HepG2 (cell line): ENCODE results near the gene GNL1. TPM values are rescaled to one million over a fixed set of nuclear protein-coding genes. Genes with fewer than 3 reads are reported as not detected.

Experiments used
- ATAC-seq: fragments of 200-7000 bp; cut with Tn5 transposase; 3 replicates; pipeline ENCODE4 v1.9.1; 2020; ENCODE audit warnings: mild to moderate bottlenecking, moderate library complexity
- BruUV-seq: library from RNA; stranded (reverse); fragments of 400-500 nt; replicated peaks from 2 replicates; lab custom pipeline; 2021; lab: Mats Ljungman, UMichigan
- CTCF ChIA-PET: fragments of 300-600 bp; formaldehyde crosslinking; extraction: SDS; loops from one replicate; lab custom pipeline; 2021; ENCODE audit warnings: low total read pairs, inconsistent platforms, low intra/inter-chr PET ratio; lab: Yijun Ruan, JAX
- POLR2A ChIA-PET: fragments of 350-600 bp; sonication (Branson Sonifier 250); formaldehyde crosslinking; loops from one replicate; lab custom pipeline; 2020; ENCODE audit warnings: antibody characterized with exemption, inconsistent platforms; lab: Yijun Ruan, JAX
- DNase-seq: peaks from one replicate; pipeline ENCODE4 v3.0.0-alpha.2; 2015; ENCODE audit warnings: low spot score
- FAIRE-seq: peaks from 3 replicates; lab custom pipeline; 2011; peaks lifted over from hg19 to GRCh38; lab: Jason Lieb, UNC
- H2AFZ ChIP-seq: one replicate; pipeline ENCODE4 v1.6.1; 2011; ENCODE audit warnings: low read length, inconsistent platforms
- H3K27ac ChIP-seq: fragments of 300-600 bp; 3 replicates; pipeline ENCODE4 v1.8.0; 2011; ENCODE audit warnings: mixed run types, mild to moderate bottlenecking, mixed read lengths, low read length, inconsistent platforms; ENCODE audit not compliant: insufficient read depth; ENCODE audit errors: extremely low read length
- H3K27me3 ChIP-seq, 2 experiments: fragments of 200-600 bp in 1 of 2; 2 replicates in 1 of 2; 3 replicates in 1 of 2; pipeline versions ENCODE4 v1.6.0 to v1.8.0; 2011; ENCODE audit warnings: low read length in 2 of 2, mild to moderate bottlenecking in 2 of 2, moderate library complexity in 2 of 2, inconsistent platforms in 1 of 2; ENCODE audit not compliant: insufficient read depth in 2 of 2, control insufficient read depth in 1 of 2
- H3K36me3 ChIP-seq, 2 experiments: fragments of 200-600 bp in 1 of 2; replicated peaks in 1 of 2; 2 replicates in 1 of 2; 3 replicates in 1 of 2; pipeline versions ENCODE4 v1.5.1 to v1.8.0; 2011; ENCODE audit warnings: low read length in 2 of 2, inconsistent platforms in 1 of 2; ENCODE audit not compliant: insufficient read depth in 2 of 2, control insufficient read depth in 1 of 2
- H3K4me1 ChIP-seq: 2 replicates; pipeline ENCODE4 v1.5.1; 2012; ENCODE audit warnings: low read length, inconsistent platforms; ENCODE audit not compliant: insufficient read depth
- H3K4me2 ChIP-seq: 2 replicates; pipeline ENCODE4 v1.6.0; 2011; ENCODE audit warnings: low read depth, low read length, inconsistent platforms
- H3K4me3 ChIP-seq, 3 experiments: fragments of 200-600 bp in 1 of 3; sonication (generic), shearing (Covaris generic) in 1 of 3; replicated peaks in 1 of 3; 2 replicates each; pipeline ENCODE4 v1.5.1; 2011 to 2016; ENCODE audit warnings: low read length in 3 of 3, inconsistent platforms in 2 of 3, low read depth in 2 of 3, mild to moderate bottlenecking in 2 of 3, control low read depth in 1 of 3, mixed read lengths in 1 of 3; ENCODE audit not compliant: insufficient read depth in 1 of 3
- H3K79me2 ChIP-seq: one replicate; pipeline ENCODE4 v1.6.1; 2011; ENCODE audit warnings: low read length, inconsistent platforms; ENCODE audit not compliant: insufficient read depth
- H3K9ac ChIP-seq: 2 replicates; pipeline ENCODE4 v1.6.0; 2011; ENCODE audit warnings: mild to moderate bottlenecking, low read depth, low read length, inconsistent platforms; ENCODE audit not compliant: insufficient read depth
- H3K9me3 ChIP-seq: 2 replicates; pipeline ENCODE4 v1.5.1; 2012; ENCODE audit warnings: mild to moderate bottlenecking, low read length
- H4K20me1 ChIP-seq: 2 replicates; pipeline ENCODE4 v1.6.0; 2011; ENCODE audit warnings: inconsistent platforms, mild to moderate bottlenecking, low read length, moderate library complexity; ENCODE audit not compliant: insufficient read depth
- HMG20A ChIP-seq: IDR thresholded peaks from 2 replicates; pipeline ENCODE4 v1.6.1; 2016; ENCODE audit warnings: borderline replicate concordance
- PATZ1 ChIP-seq: sonication (generic); formaldehyde crosslinking; IDR thresholded peaks from 2 replicates; pipeline ENCODE4 v1.4.0; 2020; ENCODE audit warnings: missing genetic modification reagents
- POLR2A ChIP-seq, 2 experiments: IDR thresholded peaks; 2 replicates each; pipeline ENCODE4 v1.6.1; 2011; ENCODE audit warnings: low read depth in 2 of 2, low read length in 2 of 2, mild to moderate bottlenecking in 1 of 2, moderate library complexity in 1 of 2; ENCODE audit not compliant: insufficient read depth in 1 of 2
- RBFOX2 ChIP-seq: fragments of 200-400 bp; formaldehyde crosslinking; IDR thresholded peaks from 2 replicates; pipeline ENCODE4 v1.6.1; 2017; ENCODE audit warnings: low read depth, mild to moderate bottlenecking, low read length
- RBM22 ChIP-seq: fragments of 200-400 bp; formaldehyde crosslinking; optimal IDR thresholded peaks from 2 replicates; pipeline ENCODE3; 2017; ENCODE audit warnings: mild to moderate bottlenecking, low read length, moderate library complexity
- RELA ChIP-seq: sonication (generic); formaldehyde crosslinking; IDR thresholded peaks from 2 replicates; pipeline ENCODE4 v1.4.0; 2020; ENCODE audit warnings: missing genetic modification reagents
- WGBS: methylation state at CpG from one replicate; pipeline ENCODE4 v1.1.6; 2017; ENCODE audit warnings: low lambda C conversion rate; 5-methylcytosine and 5-hydroxymethylcytosine counted together
- in situ Hi-C: cut with HindIII; loops from 2 replicates; pipeline ENCODE4 v1.10.0; 2017; ENCODE audit warnings: low pct_unique_long_range_greater_than_20kb; ENCODE audit not compliant: extremely low pct_ligation_motif_present
- intact Hi-C: fragments of 100-400 bp; cut with micrococcal nuclease; formaldehyde crosslinking; loops from one replicate; pipeline ENCODE4 v1.10.0; 2022; ENCODE audit not compliant: unreplicated experiment
- polyA plus RNA-seq, 8 experiments: library from polyadenylated mRNA; depleted of rRNA in 3 of 8; stranded (reverse) in 7 of 8; unstranded in 1 of 8; fragments of >200 nt; fragmentation: Illumina TruSeq in 4 of 8; extraction: Trizol in 4 of 8; gene quantifications; 2 replicates each; pipeline versions ENCODE4 v1.2.1 to v1.2.3, GENCODE V29; 2011 to 2016; ENCODE audit warnings: low read depth in 4 of 8, missing spikeins in 1 of 8, mixed read lengths in 1 of 8; ENCODE audit not compliant: insufficient read depth in 1 of 8
- total RNA-seq, 5 experiments: library from RNA; depleted of rRNA; stranded (reverse); fragments of >200 nt; fragmentation: Illumina TruSeq; extraction: Trizol; gene quantifications; 2 replicates each; pipeline ENCODE4 v1.2.3, GENCODE V29; 2016; ENCODE audit warnings: low read depth in 1 of 5

The GNL1 gene
- total and polyA plus RNA-seq, 2 of the 13 experiments (the other 11 are each of a cell fraction or from before 2014, with no cell fraction given) = 35.0 to 55.6 TPM

GRCh38 chr6:30601815-30602641, 45.7 kb upstream of the GNL1 start (continued):
- no peak for TF ChIP-seq RELA (CRISPR knock-in tag)
- no peak for TF ChIP-seq HMG20A
- TF ChIP-seq RBFOX2 = peak; percentile 93

DNA sequence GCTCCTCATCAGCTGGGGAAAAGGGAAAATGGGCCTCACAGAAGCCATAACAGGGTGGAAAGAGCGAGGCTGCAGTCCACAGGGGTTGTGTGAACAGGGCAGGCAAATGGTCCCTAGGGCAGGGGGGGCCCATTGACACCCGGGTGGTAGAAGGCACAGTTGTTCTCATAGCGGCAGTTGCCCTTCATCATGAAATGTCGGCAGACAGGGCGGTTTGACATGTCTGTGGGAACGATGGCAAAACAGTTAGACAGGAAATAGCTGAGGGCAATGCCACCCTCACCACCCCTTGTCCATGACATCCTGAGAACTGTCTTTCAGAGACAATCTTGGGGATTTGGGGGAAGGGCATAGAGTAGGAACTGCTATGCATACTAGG, 45.1 kb upstream of the GNL1 start:
- Histone ChIP-seq H2AFZ (no peak overlapping the region), H3K4me3 (no peak overlapping the region), H3K36me3 (peaks cover 45 to 52% of the 10 kb centered on the region in 2 experiments), H4K20me1 (no peaks in the 10 kb centered on the region), H3K27me3 (no peaks in the 10 kb centered on the region), H3K4me2 (no peak overlapping the region), H3K79me2 (no peaks in the 10 kb centered on the region), H3K9me3 (no peaks in the 10 kb centered on the region), H3K4me1 (no peaks in the 10 kb centered on the region), H3K9ac (no peak overlapping the region), H3K27ac (no peak overlapping the region)
- TF ChIP-seq PATZ1 (CRISPR knock-in tag) (no peak), POLR2A (IDR thresholded peaks at IDR 0.05; ENCODE audit: insufficient read depth in 1 of 2, low read depth in 2 of 2, low read length in 2 of 2) (peak in 1 of 2 experiments; percentile 55; a peak in 1 of 4 replicates), RBM22 (peak; percentile 36)
- intact Hi-C loops = no loop called here
- in situ Hi-C loops = loop anchor here (5.0 kb wide), 1 partner anchor 119 kb away; no protein-coding TSS in a partner anchor
- ATAC-seq = no peak
- no TSS peak for BruUV-seq
- ChIA-PET CTCF (no interaction called here), POLR2A (interaction anchor here (1.1 to 10.8 kb wide), 9 partner anchors 9 to 71 kb away, joined by 3 to 172 read pairs (median 5); partner anchors contain the start of genes ABCF1 and DHX16)
- 91% methylated on average over 6 of the region's 6 CpGs for WGBS
- DNase-seq = no peak
- FAIRE-seq = no peak
